H1 (cell line): ENCODE data around the gene DLG1. TPM values are rescaled to one million over a fixed set of nuclear protein-coding genes. Genes with fewer than 3 reads are reported as not detected.

ENCODE experiments used
- CBX5 ChIP-seq: fragments of 300-800, 300-1000 bp; sonication (generic); IDR thresholded peaks from 2 replicates; pipeline ENCODE4 v1.7.1; 2016; ENCODE audit warnings: antibody characterized with exemption, low read length, low read depth
- RNF2 ChIP-seq: fragments of 200-900, 300-1000 bp; sonication (generic); IDR thresholded peaks from 2 replicates; pipeline ENCODE4 v1.7.1; 2016; ENCODE audit warnings: borderline replicate concordance, low read depth, mild to moderate bottlenecking, antibody characterized with exemption, low read length; ENCODE audit not compliant: poor library complexity, severe bottlenecking; ENCODE audit errors: missing control alignments
- SAP30 ChIP-seq: fragments of 300-600 bp; sonication (generic); IDR thresholded peaks from 2 replicates; pipeline ENCODE4 v1.7.1; 2012; ENCODE audit warnings: low read length, moderate library complexity, mild to moderate bottlenecking, inconsistent platforms; ENCODE audit not compliant: insufficient read depth, insufficient replicate concordance
- SIRT6 ChIP-seq: IDR thresholded peaks from one replicate; pipeline ENCODE4 v1.7.1; 2012; ENCODE audit warnings: low read length, inconsistent platforms
- SP4 ChIP-seq: IDR thresholded peaks from 2 replicates; pipeline ENCODE4 v1.6.1; 2012; ENCODE audit warnings: low read length, inconsistent platforms
- polyA plus RNA-seq, 7 experiments: library from polyadenylated mRNA; depleted of rRNA in 3 of 7; stranded (reverse) in 5 of 7; unstranded in 2 of 7; fragments of >200 nt in 5 of 7; fragments of 200-250 nt in 2 of 7; gene quantifications; 1 replicate in 5 of 7; 2 replicates in 1 of 7; 4 replicates in 1 of 7; pipeline versions ENCODE4 v1.2.1 to v1.2.3, GENCODE V29; 2011 to 2013; ENCODE audit warnings: missing spikeins in 2 of 7, mixed read lengths in 2 of 7
- total RNA-seq: library from RNA; stranded (reverse); fragmentation: NEBNext Ultra II Directional; extraction: Animal tissue kit (Norgen Biotek cat#: 25700); gene quantifications from 2 replicates; pipeline ENCODE4 v1.2.1, GENCODE V29; 2021

The DLG1 gene
- total and polyA plus RNA-seq, 2 of the 8 experiments (the other 6 are each of a cell fraction or from before 2014, with no cell fraction given): 13.4 to 78.8 TPM

DNA sequence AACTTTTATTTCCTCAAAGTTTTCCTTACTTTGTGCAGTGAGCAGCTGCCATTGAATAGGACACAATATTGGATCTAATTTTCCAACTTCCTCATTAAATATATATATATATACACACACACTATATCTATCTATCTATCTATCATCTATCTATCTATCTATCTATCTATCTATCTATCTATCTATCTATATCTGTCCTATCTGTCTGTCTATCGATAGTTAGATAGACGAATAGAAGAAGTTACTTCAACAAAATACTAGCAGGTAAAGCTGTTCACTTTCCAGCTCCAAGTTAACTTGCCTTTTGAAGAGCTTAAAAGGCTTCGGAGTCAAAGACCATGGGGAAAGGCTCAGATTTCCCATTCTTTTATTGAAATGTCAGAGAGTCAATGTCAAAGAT lies 3.6 kb upstream of the DLG1 start (continued):
- TF ChIP-seq RNF2 (no peak), SIRT6 (no peak), SAP30 (no peak), CBX5 (no peak), SP4 (no peak)
